ENCODE data around the gene NOTCH1.

The NOTCH1 gene

GRCh38 chr9:136470792-136471469 lies 74.9 kb downstream of the NOTCH1 start:
- Histone ChIP-seq H3K27me3 (ENCODE audit: insufficient read depth, low read length, poor library complexity) (no peaks in the 10 kb centered on the region), H4K20me1 (ENCODE audit: insufficient read depth, low read length) (peaks cover 74% of the 10 kb centered on the region), H3K36me3 (ENCODE audit: insufficient read depth, low read length) (peaks cover 98% of the 10 kb centered on the region), H2AFZ (ENCODE audit: low read depth, low read length) (no peak overlapping the region), H3K9ac (ENCODE audit: low read depth, low read length) (no peak overlapping the region), H3K27ac (ENCODE audit: low read length) (no peak overlapping the region), H3K79me2 (ENCODE audit: insufficient read depth, low read length) (peaks cover 72% of the 10 kb centered on the region), H3K4me2 (ENCODE audit: insufficient read depth, low read length) (no peak overlapping the region), H3K4me1 (ENCODE audit: insufficient read depth, low read length) (no peaks in the 10 kb centered on the region), H3K9me3 (ENCODE audit: insufficient read depth, low read length, severe bottlenecking) (no peaks in the 10 kb centered on the region), H3K4me3 (ENCODE audit: low read depth in 1 of 2, low read length in 2 of 2) (no peak overlapping the region)
- TF ChIP-seq CTCF (IDR thresholded peaks at IDR 0.05; ENCODE audit: borderline replicate concordance, extremely low read depth, low read length, poor library complexity, severe bottlenecking): no peak
- TF ChIP-seq EZH2 (IDR thresholded peaks at IDR 0.05; ENCODE audit: borderline replicate concordance, low read depth, low read length, severe bottlenecking): no peak
- ATAC-seq (ENCODE audit: insufficient read depth, low read depth): no peak
- no peak for DNase-seq

- Histone ChIP-seq H3K4me2 (ENCODE audit: insufficient read depth, low read length) (no peak overlapping the region), H2AFZ (ENCODE audit: low read depth, low read length) (no peak overlapping the region), H4K20me1 (ENCODE audit: insufficient read depth, low read length) (peaks cover 68% of the 10 kb centered on the region), H3K79me2 (ENCODE audit: insufficient read depth, low read length) (peaks cover 67% of the 10 kb centered on the region), H3K9ac (ENCODE audit: low read depth, low read length) (no peak overlapping the region), H3K4me3 (ENCODE audit: low read depth in 1 of 2, low read length in 2 of 2) (no peak overlapping the region), H3K4me1 (ENCODE audit: insufficient read depth, low read length) (no peaks in the 10 kb centered on the region), H3K27ac (ENCODE audit: low read length) (no peak overlapping the region), H3K27me3 (ENCODE audit: insufficient read depth, low read length, poor library complexity) (no peaks in the 10 kb centered on the region), H3K9me3 (ENCODE audit: insufficient read depth, low read length, severe bottlenecking) (no peaks in the 10 kb centered on the region), H3K36me3 (ENCODE audit: insufficient read depth, low read length) (peaks cover 98% of the 10 kb centered on the region)
- no peak for DNase-seq
- TF ChIP-seq EZH2 (IDR thresholded peaks at IDR 0.05; ENCODE audit: borderline replicate concordance, low read depth, low read length, severe bottlenecking): no peak
- no peak for TF ChIP-seq CTCF (IDR thresholded peaks at IDR 0.05; ENCODE audit: borderline replicate concordance, extremely low read depth, low read length, poor library complexity, severe bottlenecking)
- ATAC-seq (ENCODE audit: insufficient read depth, low read depth): no peak
Measured at GRCh38 chr9:136470356-136470755, 75.5 kb downstream of the NOTCH1 start.

GRCh38 chr9:136467766-136468165 lies 78.1 kb downstream of the NOTCH1 start:
- H3K27ac ChIP-seq (ENCODE audit: low read length): no peak overlapping the region
- H3K4me2 ChIP-seq (ENCODE audit: insufficient read depth, low read length): no peak overlapping the region
- H4K20me1 ChIP-seq (ENCODE audit: insufficient read depth, low read length): peaks cover 53% of the 10 kb centered on the region
- H3K4me1 ChIP-seq (ENCODE audit: insufficient read depth, low read length): no peaks in the 10 kb centered on the region
- TF ChIP-seq CTCF (IDR thresholded peaks at IDR 0.05; ENCODE audit: borderline replicate concordance, extremely low read depth, low read length, poor library complexity, severe bottlenecking) (no peak), EZH2 (IDR thresholded peaks at IDR 0.05; ENCODE audit: borderline replicate concordance, low read depth, low read length, severe bottlenecking) (no peak)
- H3K4me3 ChIP-seq (ENCODE audit: low read depth in 1 of 2, low read length in 2 of 2): no peak overlapping the region
- H3K9ac ChIP-seq (ENCODE audit: low read depth, low read length): no peak overlapping the region
- H3K79me2 ChIP-seq (ENCODE audit: insufficient read depth, low read length): peaks cover 43% of the 10 kb centered on the region
- H3K27me3 ChIP-seq (ENCODE audit: insufficient read depth, low read length, poor library complexity): no peaks in the 10 kb centered on the region
- DNase-seq (no peak), ATAC-seq (ENCODE audit: insufficient read depth, low read depth) (no peak)
- peaks cover 98% of the 10 kb centered on the region for H3K36me3 ChIP-seq (ENCODE audit: insufficient read depth, low read length)
- H2AFZ ChIP-seq (ENCODE audit: low read depth, low read length): no peak overlapping the region
- H3K9me3 ChIP-seq (ENCODE audit: insufficient read depth, low read length, severe bottlenecking): no peaks in the 10 kb centered on the region

All from DND-41 (cell line).